Activated CD4-positive, CD25-positive, alpha-beta regulatory T cell treated with anti-CD3 and anti-CD28 coated beads, Interleukin-2, amount 50 U/mL, for 24 hours (primary cell): ENCODE results near the gene TTC39A.

Experiments used
- ATAC-seq, 2 donors: fragments of 150-1000 bp; cut with Tn5 transposase; one replicate each; pipeline ENCODE4 v1.10.0; 2021; ENCODE audit warnings: mild to moderate bottlenecking in 1 of 2, moderate library complexity in 1 of 2

The TTC39A gene

GRCh38 chr1:51296383-51297357 is 33.7 kb downstream of the TTC39A start:
- peak; percentile 62 for ATAC-seq

GRCh38 chr1:51295926-51296325 is 34.4 kb downstream of the TTC39A start:
- no peak for ATAC-seq

DNA sequence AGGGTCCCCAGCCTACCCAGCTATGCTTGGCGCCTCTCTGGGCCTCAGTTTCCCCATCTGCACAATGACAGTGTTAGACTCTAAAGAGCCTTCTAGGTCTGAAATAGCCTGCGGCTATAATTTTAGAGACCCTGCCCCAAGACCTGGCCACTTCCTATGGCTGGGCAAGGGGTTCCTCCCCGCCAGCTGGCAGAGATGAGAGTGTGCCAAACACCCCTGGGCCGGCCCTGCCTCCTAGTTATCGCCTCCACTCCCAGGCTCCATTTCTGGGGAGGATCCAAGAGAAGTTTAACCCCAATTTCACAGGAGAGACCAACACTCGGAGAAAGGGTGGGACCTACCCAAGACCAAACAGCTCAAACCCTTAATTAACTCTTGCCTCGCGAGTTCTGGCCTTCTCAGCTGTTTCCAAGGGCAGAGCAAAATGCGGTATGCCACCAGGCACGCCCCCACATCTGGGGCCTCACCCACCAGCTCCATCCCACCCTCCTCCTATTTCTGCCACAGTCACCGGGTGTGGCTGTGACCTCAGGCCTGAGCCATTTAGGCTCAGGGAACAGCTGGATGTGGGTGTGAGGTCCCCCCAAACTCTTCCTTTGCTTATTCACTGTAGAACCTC is 35.7 kb downstream of the TTC39A start:
- ATAC-seq: no peak

- no peak for ATAC-seq
Measured at GRCh38 chr1:51293898-51294515, 36.4 kb downstream of the TTC39A start.

DNA sequence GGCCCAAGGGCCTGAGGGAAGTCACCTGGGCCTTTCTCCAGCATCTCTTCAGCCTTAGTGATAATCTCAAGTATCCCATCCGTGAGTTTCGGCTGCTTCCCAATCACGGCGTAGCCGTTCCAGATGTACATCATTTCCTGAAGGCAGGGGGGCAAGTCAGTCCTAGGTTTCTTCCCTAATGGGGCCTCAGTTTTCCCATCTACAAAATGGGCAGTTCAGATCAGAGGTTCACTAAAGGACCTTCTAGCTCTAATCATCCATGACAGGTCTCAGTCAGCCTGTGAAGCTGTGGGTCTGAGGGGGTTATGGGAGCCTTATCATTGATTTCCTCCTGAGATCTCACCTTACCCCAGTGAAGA is 39.9 kb downstream of the TTC39A start:
- ATAC-seq: no peak

- ATAC-seq: no peak
Measured at GRCh38 chr1:51289676-51290488, 40.5 kb downstream of the TTC39A start.

DNA sequence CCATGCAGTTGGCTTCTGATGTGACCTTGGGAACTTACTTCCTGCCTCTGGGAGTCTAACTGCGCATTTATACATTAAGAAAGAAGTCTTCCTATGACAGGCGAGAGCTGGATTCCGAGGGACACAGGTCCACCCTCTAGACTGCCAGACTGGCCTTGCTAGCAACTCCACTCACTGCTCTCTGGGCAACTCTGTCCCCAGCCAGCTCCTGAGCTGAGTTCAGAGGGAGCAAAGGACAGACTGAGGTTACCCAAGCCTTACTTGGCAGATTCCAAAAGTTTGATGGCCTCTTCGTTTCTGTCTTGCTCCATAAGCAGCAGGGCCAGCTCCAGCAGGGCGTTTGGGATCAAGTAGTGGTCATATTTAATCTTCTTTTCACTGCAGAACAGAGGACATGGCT is 41.8 kb downstream of the TTC39A start:
- ATAC-seq: no peak

- ATAC-seq: no peak
Measured at GRCh38 chr1:51287966-51288365, 42.4 kb downstream of the TTC39A start.

- peak in 1 of 2 donors; percentile 48 for ATAC-seq
Measured at GRCh38 chr1:51285055-51285454, 45.3 kb downstream of the TTC39A start.

- no peak for ATAC-seq
Measured at GRCh38 chr1:51284487-51284954, 45.8 kb downstream of the TTC39A start.

DNA sequence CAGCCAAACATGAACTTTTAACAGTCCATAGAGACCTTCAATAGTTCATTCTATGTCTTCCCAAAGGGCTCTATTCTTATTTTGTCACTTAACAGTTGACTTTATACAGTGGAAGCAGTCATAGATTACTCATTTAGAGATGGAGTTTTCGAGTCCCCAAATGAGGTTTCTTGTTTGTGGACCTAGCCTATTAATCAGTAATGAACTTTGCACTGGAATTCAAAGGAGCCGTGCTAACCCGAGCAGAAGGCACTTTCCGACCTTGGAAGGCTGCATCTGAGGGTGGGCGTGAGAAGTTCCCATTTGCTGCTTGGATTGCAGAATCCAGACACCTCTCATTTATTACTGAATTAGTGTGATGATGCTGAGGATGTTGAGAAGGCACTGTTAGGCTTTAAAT is 46.4 kb downstream of the TTC39A start:
- ATAC-seq: no peak

- no peak for ATAC-seq
Measured at GRCh38 chr1:51282605-51283004, 47.8 kb downstream of the TTC39A start.

GRCh38 chr1:51281807-51282206 is 48.6 kb downstream of the TTC39A start:
- no peak for ATAC-seq

GRCh38 chr1:51280321-51280978 is 49.9 kb downstream of the TTC39A start:
- ATAC-seq: no peak

GRCh38 chr1:51276286-51276685 is 54.1 kb downstream of the TTC39A start:
- ATAC-seq: no peak

DNA sequence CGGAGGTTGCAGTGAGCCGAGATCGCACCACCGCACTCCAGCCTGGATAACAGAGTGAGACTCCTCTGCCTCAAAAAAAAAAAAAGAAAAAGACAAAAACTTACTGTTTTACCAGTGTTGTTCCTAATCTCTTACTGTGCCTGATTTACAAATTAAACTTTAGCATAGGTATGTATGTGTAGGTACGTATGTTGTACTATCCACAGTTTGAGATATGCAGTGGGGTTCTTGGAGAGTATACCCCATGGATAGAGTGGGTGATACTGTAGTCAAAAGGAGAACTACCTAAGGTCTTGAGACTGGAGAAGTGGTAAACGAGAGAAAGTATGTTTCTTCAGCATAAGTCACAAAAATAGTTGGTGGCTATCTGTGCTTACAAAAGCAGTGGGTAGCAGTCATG is 55.7 kb downstream of the TTC39A start:
- no peak for ATAC-seq

GRCh38 chr1:51272916-51273315 is 57.4 kb downstream of the TTC39A start:
- no peak for ATAC-seq

DNA sequence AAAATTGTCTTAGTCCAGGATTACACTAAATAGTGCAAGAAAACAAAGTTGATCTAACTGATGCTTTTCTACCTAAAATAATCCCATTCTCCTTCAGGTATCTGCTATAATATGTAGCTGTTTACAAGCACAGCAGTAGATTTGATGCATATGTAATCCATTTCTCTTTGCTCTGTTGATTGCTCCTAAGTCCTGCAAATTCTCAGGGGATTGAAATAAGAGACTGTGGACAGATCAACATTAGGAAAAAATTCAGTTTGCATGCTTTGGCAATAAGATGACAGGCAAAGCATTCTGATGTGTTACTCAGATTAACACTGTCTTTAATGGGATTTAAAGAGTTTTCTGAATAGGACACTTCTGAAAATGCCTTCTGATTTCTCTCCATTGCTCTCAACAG is 59.6 kb downstream of the TTC39A start:
- no peak for ATAC-seq

DNA sequence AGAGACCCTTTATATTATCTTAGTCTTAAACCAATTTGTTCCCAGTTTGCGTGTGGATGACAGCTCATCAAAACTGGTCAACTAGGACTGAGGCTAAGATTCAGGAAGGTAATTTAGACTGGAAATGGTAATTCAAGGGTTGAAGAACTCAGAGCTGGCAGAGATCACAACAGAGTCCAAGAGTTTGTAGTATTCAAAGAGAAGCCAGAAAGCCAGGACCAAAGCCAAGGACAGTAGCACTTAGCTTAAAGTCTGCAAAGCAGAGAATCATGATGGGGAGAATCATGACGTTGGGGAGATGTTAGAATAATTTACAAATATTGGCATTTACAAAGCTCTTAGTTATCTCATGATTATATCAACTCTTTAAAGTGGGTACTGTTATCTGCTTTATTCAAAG is 61.7 kb downstream of the TTC39A start:
- no peak for ATAC-seq

- no peak for ATAC-seq
Measured at GRCh38 chr1:51266791-51267190, 63.6 kb downstream of the TTC39A start.

DNA sequence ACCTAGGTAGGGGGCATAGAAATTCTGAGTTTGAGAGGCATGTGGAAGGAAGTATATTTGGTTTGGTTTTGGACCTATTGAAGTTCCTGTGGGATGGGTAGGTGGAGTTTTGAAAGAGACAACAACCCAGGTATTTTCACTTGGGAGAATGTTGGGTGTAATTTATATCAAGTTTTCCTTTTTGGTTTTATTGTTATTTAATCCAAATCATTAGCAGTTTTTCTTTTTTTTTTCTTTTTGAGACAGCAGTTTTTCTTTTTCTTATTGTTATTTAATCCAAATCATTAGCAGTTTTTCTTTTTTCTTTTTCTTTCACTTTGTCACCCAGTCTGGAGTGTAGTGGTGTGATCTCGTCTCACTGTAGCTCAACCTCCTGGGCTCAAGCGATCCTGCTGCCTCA is 64.2 kb downstream of the TTC39A start:
- no peak for ATAC-seq

GRCh38 chr1:51265618-51266017 is 64.7 kb downstream of the TTC39A start:
- no peak for ATAC-seq
